ENCODE data around the gene TRAPPC5.

TRAPPC5 gene

DNA sequence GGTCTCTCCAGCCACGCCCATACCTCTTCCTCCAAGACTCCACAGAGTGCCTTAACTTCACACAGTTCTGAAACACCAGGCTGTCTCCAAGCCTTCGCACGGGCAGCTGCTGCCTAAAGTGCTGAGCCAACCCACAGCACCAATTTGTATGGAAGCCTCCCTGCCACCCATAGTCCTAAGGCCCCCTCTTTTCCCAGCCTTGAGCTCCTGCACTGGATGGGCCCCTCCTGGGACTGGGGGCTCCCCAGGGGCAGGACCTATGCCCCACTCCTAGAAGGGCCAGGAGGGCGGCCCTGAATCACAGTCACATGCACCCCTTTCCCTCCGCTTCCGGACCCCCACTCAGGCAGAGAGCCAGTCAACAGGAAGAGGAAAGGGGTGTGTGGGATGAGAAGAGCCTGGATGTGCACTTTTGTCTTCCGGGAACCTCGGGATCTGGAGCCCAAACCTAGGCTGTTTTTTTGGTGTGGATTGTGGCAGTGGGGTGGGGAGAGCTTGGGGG lies 26.4 kb downstream of the TRAPPC5 start:
- TF ChIP-seq, protein P1, sequence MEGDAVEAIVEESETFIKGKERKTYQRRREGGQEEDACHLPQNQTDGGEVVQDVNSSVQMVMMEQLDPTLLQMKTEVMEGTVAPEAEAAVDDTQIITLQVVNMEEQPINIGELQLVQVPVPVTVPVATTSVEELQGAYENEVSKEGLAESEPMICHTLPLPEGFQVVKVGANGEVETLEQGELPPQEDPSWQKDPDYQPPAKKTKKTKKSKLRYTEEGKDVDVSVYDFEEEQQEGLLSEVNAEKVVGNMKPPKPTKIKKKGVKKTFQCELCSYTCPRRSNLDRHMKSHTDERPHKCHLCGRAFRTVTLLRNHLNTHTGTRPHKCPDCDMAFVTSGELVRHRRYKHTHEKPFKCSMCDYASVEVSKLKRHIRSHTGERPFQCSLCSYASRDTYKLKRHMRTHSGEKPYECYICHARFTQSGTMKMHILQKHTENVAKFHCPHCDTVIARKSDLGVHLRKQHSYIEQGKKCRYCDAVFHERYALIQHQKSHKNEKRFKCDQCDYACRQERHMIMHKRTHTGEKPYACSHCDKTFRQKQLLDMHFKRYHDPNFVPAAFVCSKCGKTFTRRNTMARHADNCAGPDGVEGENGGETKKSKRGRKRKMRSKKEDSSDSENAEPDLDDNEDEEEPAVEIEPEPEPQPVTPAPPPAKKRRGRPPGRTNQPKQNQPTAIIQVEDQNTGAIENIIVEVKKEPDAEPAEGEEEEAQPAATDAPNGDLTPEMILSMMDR (IDR thresholded peaks at IDR 0.05), result no peak
- Histone ChIP-seq H3K27me3 (ENCODE audit: control insufficient read depth, insufficient read depth, low read length) (no peaks in the 10 kb centered on the region), H3K79me2 (no peaks in the 10 kb centered on the region), H3K36me3 (ENCODE audit: control insufficient read depth, insufficient read depth, low read length) (no peaks in the 10 kb centered on the region), H3K4me1 (no peaks in the 10 kb centered on the region), H3K4me2 (ENCODE audit: low read length) (no peak overlapping the region), H3K27ac (no peak overlapping the region), H3K4me3 (ENCODE audit: low read depth, low read length) (no peak overlapping the region), H2AFZ (no peak overlapping the region), H3K9me3 (ENCODE audit: control insufficient read depth, low read length) (no peaks in the 10 kb centered on the region), H3K9ac (no peak overlapping the region)

DNA sequence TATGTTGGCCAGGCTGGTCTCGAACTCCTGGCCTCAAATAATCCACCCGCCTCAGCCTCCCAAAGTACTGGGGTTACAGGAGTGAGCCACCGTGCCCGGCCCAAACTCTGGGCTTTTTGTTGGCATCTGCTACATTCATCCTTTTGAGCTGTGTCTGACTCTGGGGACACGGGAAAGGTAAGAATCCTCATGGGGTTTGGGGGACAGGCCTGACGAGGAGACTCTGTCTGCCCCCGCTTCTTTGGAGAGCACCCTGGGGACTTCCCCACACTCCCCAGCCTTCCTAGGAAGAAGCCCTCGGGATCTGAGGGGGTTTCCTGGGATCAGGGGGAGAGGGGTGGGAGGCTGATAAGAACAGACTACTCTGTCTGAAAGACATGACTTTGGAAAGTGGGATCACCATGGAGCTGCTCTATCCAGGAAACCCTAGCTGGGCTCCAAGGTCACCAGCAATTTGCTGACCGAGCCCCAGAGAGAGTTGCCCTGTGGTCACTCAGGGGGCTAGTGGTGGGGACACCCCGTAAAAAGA lies 29.4 kb downstream of the TRAPPC5 start:
- no peaks in the 10 kb centered on the region for H3K36me3 ChIP-seq (ENCODE audit: control insufficient read depth, insufficient read depth, low read length)
- H3K4me1 ChIP-seq, result no peaks in the 10 kb centered on the region
- H3K9me3 ChIP-seq (ENCODE audit: control insufficient read depth, low read length), result no peaks in the 10 kb centered on the region
- no peaks in the 10 kb centered on the region for H3K27me3 ChIP-seq (ENCODE audit: control insufficient read depth, insufficient read depth, low read length)
- H3K4me2 ChIP-seq (ENCODE audit: low read length), result no peak overlapping the region
- TF ChIP-seq, protein P1 (IDR thresholded peaks at IDR 0.05), result no peak
- no peak overlapping the region for H3K4me3 ChIP-seq (ENCODE audit: low read depth, low read length)
- H3K9ac ChIP-seq, result no peak overlapping the region
- H2AFZ ChIP-seq, result no peak overlapping the region
- no peak overlapping the region for H3K27ac ChIP-seq
- no peaks in the 10 kb centered on the region for H3K79me2 ChIP-seq

DNA sequence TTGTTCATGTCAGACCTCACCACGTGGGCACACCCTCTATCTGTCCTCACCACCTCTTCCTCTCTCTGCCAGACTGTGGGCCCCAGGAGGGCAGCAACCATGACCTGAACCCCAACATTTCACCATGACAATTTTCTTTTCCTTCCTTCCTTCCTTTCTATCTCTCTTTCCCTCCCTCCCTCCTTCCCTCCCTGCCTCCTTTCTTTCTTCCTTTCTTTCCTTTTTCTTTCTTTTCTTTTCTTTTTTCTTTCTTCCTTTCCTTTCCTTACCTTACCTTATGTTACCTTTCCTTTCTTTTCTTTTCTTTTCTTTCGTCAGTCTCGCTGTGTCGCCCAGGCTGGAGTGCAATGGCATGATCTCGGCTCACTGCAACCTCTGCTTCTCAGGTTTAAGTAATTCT lies 30.0 kb downstream of the TRAPPC5 start:
- Histone ChIP-seq H3K79me2 (no peaks in the 10 kb centered on the region), H3K4me2 (ENCODE audit: low read length) (no peak overlapping the region), H2AFZ (no peak overlapping the region), H3K4me3 (ENCODE audit: low read depth, low read length) (no peak overlapping the region), H3K27me3 (ENCODE audit: control insufficient read depth, insufficient read depth, low read length) (no peaks in the 10 kb centered on the region), H3K4me1 (no peaks in the 10 kb centered on the region), H3K9ac (no peak overlapping the region), H3K9me3 (ENCODE audit: control insufficient read depth, low read length) (no peaks in the 10 kb centered on the region), H3K36me3 (ENCODE audit: control insufficient read depth, insufficient read depth, low read length) (no peaks in the 10 kb centered on the region), H3K27ac (no peak overlapping the region)
- TF ChIP-seq, protein P1 (IDR thresholded peaks at IDR 0.05), result no peak

DNA sequence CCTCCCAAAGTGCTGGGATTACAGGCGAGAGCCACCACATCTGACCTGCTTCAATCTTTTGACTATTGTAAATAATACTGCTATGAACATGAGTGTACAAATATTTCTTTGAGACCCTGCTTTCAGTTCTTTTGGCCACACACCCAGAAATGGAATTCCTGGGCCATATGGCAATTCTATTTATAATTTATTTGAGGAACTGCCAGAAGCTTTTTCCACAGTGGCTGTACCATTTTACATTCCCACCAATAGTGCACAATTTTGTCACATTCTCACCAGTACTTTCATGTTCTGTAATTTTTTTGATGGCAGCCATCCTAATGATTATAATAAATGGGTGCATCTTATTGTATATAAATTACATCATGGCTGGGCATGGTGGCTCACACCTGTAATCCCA lies 35.0 kb downstream of the TRAPPC5 start:
- no peak overlapping the region for H3K4me3 ChIP-seq (ENCODE audit: low read depth, low read length)
- no peak overlapping the region for H3K9ac ChIP-seq
- H3K79me2 ChIP-seq, result no peaks in the 10 kb centered on the region
- no peaks in the 10 kb centered on the region for H3K36me3 ChIP-seq (ENCODE audit: control insufficient read depth, insufficient read depth, low read length)
- TF ChIP-seq, protein P1 (IDR thresholded peaks at IDR 0.05), result no peak
- H3K27me3 ChIP-seq (ENCODE audit: control insufficient read depth, insufficient read depth, low read length), result no peaks in the 10 kb centered on the region
- no peak overlapping the region for H3K4me2 ChIP-seq (ENCODE audit: low read length)
- no peaks in the 10 kb centered on the region for H3K4me1 ChIP-seq
- H3K9me3 ChIP-seq (ENCODE audit: control insufficient read depth, low read length), result no peaks in the 10 kb centered on the region
- H3K27ac ChIP-seq, result no peak overlapping the region
- H2AFZ ChIP-seq, result no peak overlapping the region

DNA sequence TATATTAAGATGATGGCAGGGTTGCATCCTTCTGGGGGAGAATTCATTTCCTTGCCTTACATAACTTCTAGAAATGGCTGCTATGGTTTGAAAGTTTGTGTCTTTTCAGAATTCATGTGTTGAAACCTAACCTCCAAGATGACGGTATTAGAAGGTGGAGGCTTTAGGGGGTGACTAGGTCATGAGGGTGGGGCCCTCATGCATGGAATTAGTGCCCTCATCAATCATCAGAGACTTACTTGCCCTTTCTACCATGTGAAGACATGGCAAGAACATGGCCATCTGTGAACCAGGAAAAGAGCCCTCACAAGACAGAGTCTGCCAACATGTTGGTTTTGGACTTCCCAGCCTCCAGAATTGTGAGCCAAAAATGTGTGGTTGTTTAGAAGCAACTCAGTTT lies 36.1 kb downstream of the TRAPPC5 start:
- Histone ChIP-seq H3K9ac (no peak overlapping the region), H3K79me2 (no peaks in the 10 kb centered on the region), H3K4me2 (ENCODE audit: low read length) (no peak overlapping the region), H3K27me3 (ENCODE audit: control insufficient read depth, insufficient read depth, low read length) (no peaks in the 10 kb centered on the region), H2AFZ (no peak overlapping the region), H3K4me3 (ENCODE audit: low read depth, low read length) (no peak overlapping the region), H3K4me1 (no peaks in the 10 kb centered on the region), H3K27ac (no peak overlapping the region), H3K9me3 (ENCODE audit: control insufficient read depth, low read length) (no peaks in the 10 kb centered on the region), H3K36me3 (ENCODE audit: control insufficient read depth, insufficient read depth, low read length) (no peaks in the 10 kb centered on the region)
- TF ChIP-seq, protein P1 (IDR thresholded peaks at IDR 0.05), result no peak
